GM13976 (cell line): Measurements from ENCODE around the gene TSHZ2.

Experiments used
- DNase-seq: peaks from one replicate; pipeline ENCODE4 v3.0.0; 2012; ENCODE audit warnings: low spot score
- CTCF ChIP-seq: IDR thresholded peaks from 2 replicates; pipeline ENCODE4 v1.5.1; 2012; ENCODE audit warnings: borderline replicate concordance, mild to moderate bottlenecking; ENCODE audit not compliant: insufficient read depth; ENCODE audit errors: extremely low read depth, missing control alignments, control extremely low read depth
- in situ Hi-C: fragments of 300-500 bp; cut with MboI; formaldehyde crosslinking; loops from one replicate; pipeline ENCODE4 v1.12.0; 2022; ENCODE audit warnings: low sequenced_read_pairs, mixed read lengths, inconsistent platforms; ENCODE audit not compliant: unreplicated experiment

The TSHZ2 gene

GRCh38 chr20:53298260-53298659, 326.1 kb downstream of the TSHZ2 start:
- in situ Hi-C loops, result no loop called here
- DNase-seq, result no peak
- no peak for TF ChIP-seq CTCF

GRCh38 chr20:53298911-53299310, 326.8 kb downstream of the TSHZ2 start:
- in situ Hi-C loops, result no loop called here
- TF ChIP-seq CTCF, result no peak
- DNase-seq, result no peak

- no peak for TF ChIP-seq CTCF
- no peak for DNase-seq
- in situ Hi-C loops, result no loop called here
Measured at GRCh38 chr20:53299831-53300230, 327.7 kb downstream of the TSHZ2 start.

GRCh38 chr20:53301869-53302268, 329.7 kb downstream of the TSHZ2 start:
- in situ Hi-C loops, result no loop called here
- TF ChIP-seq CTCF, result no peak
- no peak for DNase-seq

GRCh38 chr20:53302695-53303412, 330.7 kb downstream of the TSHZ2 start:
- TF ChIP-seq CTCF, result no peak
- no peak for DNase-seq
- in situ Hi-C loops, result no loop called here

- in situ Hi-C loops, result no loop called here
Measured at GRCh38 chr20:53303413-53303760, 331.2 kb downstream of the TSHZ2 start.

More at GRCh38 chr20:53303413-53303760, 331.2 kb downstream of the TSHZ2 start:
- no peak for TF ChIP-seq CTCF
- DNase-seq, result no peak
